Stimulated activated CD4-positive, alpha-beta T cell treated with anti-CD3 and anti-CD28 coated beads, Interleukin-15, amount 100 ng/mL, for 24 hours (primary cell): ENCODE measurements around the gene NKAIN2.
"Not testable (repeated sequence)": the region's sequence is repeated elsewhere in the genome, so short reads cannot be mapped to it uniquely, and the experiment has no call there.

Source experiments
- DNase-seq: peaks from one replicate; pipeline ENCODE4 v3.0.0-alpha.2; 2020

Gene NKAIN2

GRCh38 chr6:124233221-124233620 lies 429.6 kb downstream of the NKAIN2 start:
- DNase-seq = no peak

- DNase-seq = no peak
Observed at GRCh38 chr6:124234801-124235200, 431.1 kb downstream of the NKAIN2 start.

- DNase-seq = no peak
Observed at GRCh38 chr6:124237911-124238310, 434.2 kb downstream of the NKAIN2 start.

- DNase-seq = not testable (repeated sequence)
Observed at GRCh38 chr6:124238408-124238807, 434.7 kb downstream of the NKAIN2 start.

- DNase-seq = no peak
Observed at GRCh38 chr6:124254941-124255685, 451.4 kb downstream of the NKAIN2 start.

GRCh38 chr6:124260337-124260736 lies 456.7 kb downstream of the NKAIN2 start:
- no peak for DNase-seq

GRCh38 chr6:124269733-124270132 lies 466.1 kb downstream of the NKAIN2 start:
- DNase-seq = no peak

- DNase-seq = no peak
Observed at GRCh38 chr6:124273701-124274100, 470.0 kb downstream of the NKAIN2 start.

- DNase-seq = no peak
Observed at GRCh38 chr6:124282541-124282940, 478.9 kb downstream of the NKAIN2 start.

- no peak for DNase-seq
Observed at GRCh38 chr6:124283486-124283885, 479.8 kb downstream of the NKAIN2 start.

- no peak for DNase-seq
Observed at GRCh38 chr6:124285146-124285545, 481.5 kb downstream of the NKAIN2 start.

- no peak for DNase-seq
Observed at GRCh38 chr6:124294574-124295200, 491.0 kb downstream of the NKAIN2 start.

- no peak for DNase-seq
Observed at GRCh38 chr6:124297507-124297906, 493.8 kb downstream of the NKAIN2 start.

GRCh38 chr6:124298730-124299129 lies 495.1 kb downstream of the NKAIN2 start:
- no peak for DNase-seq

GRCh38 chr6:124300907-124301306 lies 497.2 kb downstream of the NKAIN2 start:
- DNase-seq = not testable (repeated sequence)

GRCh38 chr6:124303971-124304370 lies 500.3 kb downstream of the NKAIN2 start:
- no peak for DNase-seq

GRCh38 chr6:124310139-124310538 lies 506.5 kb downstream of the NKAIN2 start:
- DNase-seq = no peak

GRCh38 chr6:124319410-124319809 lies 515.7 kb downstream of the NKAIN2 start:
- no peak for DNase-seq

- no peak for DNase-seq
Observed at GRCh38 chr6:124324237-124324636, 520.6 kb downstream of the NKAIN2 start.

- DNase-seq = no peak
Observed at GRCh38 chr6:124330197-124330596, 526.5 kb downstream of the NKAIN2 start.

- no peak for DNase-seq
Observed at GRCh38 chr6:124334359-124334758, 530.7 kb downstream of the NKAIN2 start.

- DNase-seq = no peak
Observed at GRCh38 chr6:124339610-124340334, 536.1 kb downstream of the NKAIN2 start.

- DNase-seq = not testable (repeated sequence)
Observed at GRCh38 chr6:124348339-124348738, 544.7 kb downstream of the NKAIN2 start.

GRCh38 chr6:124355146-124355545 lies 551.5 kb downstream of the NKAIN2 start:
- DNase-seq = no peak
